Measurements from ENCODE around the gene MIEN1.
A peak's percentile ranks its signal among the peaks of the same experiment; 100 is the strongest.

Gene MIEN1

DNA sequence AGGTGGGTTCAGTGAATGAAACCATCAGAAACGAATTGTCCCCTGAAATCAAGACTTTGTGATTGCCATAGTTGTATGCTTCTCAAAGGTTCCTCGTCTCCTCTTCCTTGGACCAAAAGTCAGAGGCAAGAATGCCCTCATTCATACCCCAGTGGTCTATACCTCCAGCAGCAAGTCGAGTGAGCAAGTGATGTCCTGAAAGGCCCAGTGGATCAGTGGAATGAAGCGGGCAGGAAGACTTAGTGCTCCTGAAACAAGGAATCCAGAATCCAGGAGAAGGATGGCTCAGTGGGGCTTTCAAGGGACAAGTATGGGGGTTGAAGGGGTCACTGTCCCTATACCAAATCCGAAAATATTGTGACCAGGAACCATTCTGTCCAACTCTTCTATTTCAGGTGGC lies 35.7 kb downstream of the MIEN1 start:
- no peaks in the 10 kb centered on the region for H3K36me3 ChIP-seq (ENCODE audit: insufficient read depth, low read length)

DNA sequence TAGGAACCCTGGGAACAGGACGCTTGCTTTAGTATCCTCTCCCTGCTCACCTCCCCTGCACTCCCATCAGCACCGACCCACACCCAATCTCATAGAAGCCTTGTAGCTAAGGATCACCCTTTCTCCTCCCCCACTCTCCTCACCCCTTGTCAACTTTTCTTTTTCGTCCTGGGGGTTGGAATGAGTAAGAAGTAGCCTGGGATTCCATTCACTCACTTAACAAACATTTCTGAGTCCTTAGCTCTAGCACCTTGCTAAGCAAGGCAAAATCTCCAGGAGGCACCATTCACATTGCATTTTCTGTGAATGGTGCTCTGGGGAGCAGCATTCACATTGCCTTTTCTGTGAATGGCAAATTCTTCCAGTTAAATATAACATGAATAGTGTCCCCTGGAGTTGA lies 41.4 kb downstream of the MIEN1 start:
- Histone ChIP-seq H3K9me3 (ENCODE audit: control insufficient read depth, insufficient read depth, low read length) (no peaks in the 10 kb centered on the region), H3K4me1 (ENCODE audit: insufficient read depth, low read length) (0 out of 2 replicates have a peak, but pooled peaks cover 4% of the 10 kb centered on the region), H3K36me3 (ENCODE audit: insufficient read depth, low read length) (no peaks in the 10 kb centered on the region), H3K9ac (ENCODE audit: low read depth, low read length) (peak overlapping the region; percentile 92)

More for the DNA sequence above, 35.7 kb downstream of the MIEN1 start:
- Histone ChIP-seq H3K9ac (ENCODE audit: low read depth, low read length) (no peak overlapping the region), H3K9me3 (ENCODE audit: control insufficient read depth, insufficient read depth, low read length) (no peaks in the 10 kb centered on the region), H3K4me1 (ENCODE audit: insufficient read depth, low read length) (peaks cover 24% of the 10 kb centered on the region)

DNA sequence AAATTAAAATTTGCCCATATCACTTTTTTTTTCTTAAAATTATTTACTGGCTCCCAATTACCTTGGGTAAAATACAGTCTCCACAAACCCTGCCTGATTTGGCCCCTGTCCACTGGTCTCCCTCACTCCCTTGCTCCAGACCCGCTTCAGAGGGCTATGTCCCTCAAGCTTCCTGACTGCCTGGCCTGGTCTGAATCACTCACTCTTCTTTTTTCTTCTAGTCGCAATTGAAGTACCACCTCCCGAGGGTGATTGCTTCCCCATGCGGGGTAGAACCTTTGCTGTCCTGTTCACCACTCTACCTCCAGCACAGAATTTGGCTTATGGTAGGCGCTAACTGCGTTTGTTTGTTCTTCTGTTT lies 41.9 kb downstream of the MIEN1 start:
- H3K4me1 ChIP-seq (ENCODE audit: insufficient read depth, low read length) = 0 out of 2 replicates have a peak, but pooled peaks cover 4% of the 10 kb centered on the region
- no peaks in the 10 kb centered on the region for H3K9me3 ChIP-seq (ENCODE audit: control insufficient read depth, insufficient read depth, low read length)
- H3K9ac ChIP-seq (ENCODE audit: low read depth, low read length) = peak overlapping the region; percentile 92
- H3K36me3 ChIP-seq (ENCODE audit: insufficient read depth, low read length) = no peaks in the 10 kb centered on the region

DNA sequence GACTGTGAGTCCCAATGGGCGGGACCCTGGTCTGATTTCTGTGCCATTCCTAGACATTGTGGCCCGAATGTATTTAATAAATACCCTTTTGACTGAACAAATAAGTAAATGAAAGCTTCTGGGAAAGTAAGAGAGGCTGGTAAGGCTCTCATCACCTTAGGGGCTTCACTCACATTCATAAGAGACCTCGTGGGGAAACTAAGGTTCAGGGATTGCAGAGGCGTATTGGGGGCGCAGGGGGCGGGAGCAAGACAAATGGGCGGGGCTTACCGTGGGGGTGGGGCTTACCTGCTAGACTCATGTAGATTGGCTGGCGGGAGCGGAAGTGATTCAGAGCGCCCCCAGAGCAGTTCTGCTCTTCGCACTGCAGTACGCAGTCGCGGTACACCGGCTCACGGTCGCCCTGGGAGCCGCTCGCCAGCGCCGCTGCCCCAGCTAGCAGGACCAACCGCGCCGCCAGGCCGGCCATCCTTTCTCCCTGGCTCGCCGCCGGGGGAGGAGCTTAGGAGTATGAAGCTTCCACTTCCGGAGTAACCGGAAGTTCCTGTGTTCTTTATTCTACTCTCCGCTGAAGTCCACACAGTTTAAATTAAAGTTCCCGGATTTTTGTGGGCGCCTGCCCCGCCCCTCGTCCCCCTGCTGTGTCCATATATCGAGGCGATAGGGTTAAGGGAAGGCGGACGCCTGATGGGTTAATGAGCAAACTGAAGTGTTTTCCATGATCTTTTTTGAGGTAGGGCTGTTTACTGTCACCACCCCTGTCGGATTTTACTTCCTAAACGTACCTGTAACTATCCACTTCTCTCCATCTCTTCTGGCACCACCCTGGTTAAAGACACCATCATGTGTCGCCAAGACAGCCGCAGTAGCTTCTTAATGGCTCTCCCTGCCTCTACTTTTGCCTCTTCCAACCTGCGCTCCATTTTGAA lies 42.5 kb downstream of the MIEN1 start, which contains the start of gene PGAP3:
Gene PGAP3, minus strand, starts transcription at position 512 of the 929 bp plus-strand sequence. Its CDS starts 43 bp downstream, at position 469.
- 0 out of 2 replicates have a peak, but pooled peaks cover 4% of the 10 kb centered on the region for H3K4me1 ChIP-seq (ENCODE audit: insufficient read depth, low read length)
- peak within 1 kb of the TSS; percentile 92 for H3K9ac ChIP-seq (ENCODE audit: low read depth, low read length)
- H3K9me3 ChIP-seq (ENCODE audit: control insufficient read depth, insufficient read depth, low read length) = no peaks in the 10 kb centered on the region
- H3K36me3 ChIP-seq (ENCODE audit: insufficient read depth, low read length) = no peaks in the 10 kb centered on the region

DNA sequence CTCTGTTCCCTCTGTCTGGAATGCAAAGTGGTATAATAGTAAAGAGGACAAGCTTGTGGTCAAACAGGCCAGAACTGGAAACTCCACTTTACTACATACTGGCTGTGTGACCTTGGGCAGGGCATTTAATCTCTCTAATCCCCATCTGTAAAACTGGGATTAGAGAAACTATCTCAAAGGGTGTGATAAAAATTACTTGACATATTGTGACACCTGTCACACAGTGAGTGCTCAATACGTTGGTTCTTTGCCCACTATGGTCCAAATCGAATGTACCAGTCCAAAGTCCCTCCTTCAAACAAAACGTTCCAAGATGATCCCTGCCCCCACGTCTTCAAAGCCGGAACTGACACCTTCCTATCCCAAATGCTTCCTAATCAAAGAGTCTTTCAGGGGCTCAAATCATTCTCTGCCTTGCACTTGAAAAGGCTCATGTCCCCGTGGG lies 43.2 kb downstream of the MIEN1 start:
- peak overlapping the region; percentile 92 for H3K9ac ChIP-seq (ENCODE audit: low read depth, low read length)
- H3K9me3 ChIP-seq (ENCODE audit: control insufficient read depth, insufficient read depth, low read length) = no peaks in the 10 kb centered on the region
- H3K36me3 ChIP-seq (ENCODE audit: insufficient read depth, low read length) = no peaks in the 10 kb centered on the region
- 0 out of 2 replicates have a peak, but pooled peaks cover 4% of the 10 kb centered on the region for H3K4me1 ChIP-seq (ENCODE audit: insufficient read depth, low read length)

DNA sequence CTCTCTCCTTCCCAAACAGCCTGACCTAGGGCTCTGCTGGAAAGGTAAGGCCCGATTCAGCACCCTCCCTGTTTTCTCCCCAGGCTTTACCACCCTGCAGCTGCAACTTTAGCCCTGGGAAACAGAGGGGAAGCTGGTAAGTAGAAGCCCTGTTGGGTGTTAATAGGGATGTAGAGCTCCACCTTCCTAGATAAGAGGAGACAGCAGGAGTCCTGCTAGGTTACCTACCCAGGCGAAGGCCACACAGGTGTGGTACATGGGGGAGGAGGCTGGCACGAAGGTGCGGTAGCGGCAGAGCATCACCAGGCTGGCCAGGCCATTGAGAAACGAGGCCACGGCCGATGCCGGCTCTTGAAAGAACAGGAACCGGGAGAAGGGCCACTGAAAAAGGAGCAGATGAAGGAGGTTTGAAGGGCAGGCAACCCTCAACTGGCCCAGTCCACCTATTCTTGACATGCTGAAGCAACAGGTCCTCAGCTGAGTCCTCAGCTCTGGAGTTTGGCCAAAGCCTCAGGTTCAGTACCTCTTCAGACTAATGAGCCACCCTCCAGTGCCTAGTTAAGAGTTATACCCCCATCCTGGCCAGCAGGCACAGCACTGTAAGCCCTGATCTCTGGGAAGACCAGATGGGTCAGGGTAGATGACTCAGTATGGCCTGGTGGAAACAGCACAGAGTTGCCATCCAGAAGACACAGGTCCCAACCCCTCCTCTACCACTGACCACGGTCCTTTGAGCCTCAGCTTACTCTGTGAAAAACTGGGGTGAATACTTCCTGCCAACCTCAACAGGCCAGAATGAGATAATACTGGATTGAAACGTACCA lies 45.8 kb downstream of the MIEN1 start:
- Histone ChIP-seq H3K9me3 (ENCODE audit: control insufficient read depth, insufficient read depth, low read length) (no peaks in the 10 kb centered on the region), H3K9ac (ENCODE audit: low read depth, low read length) (no peak overlapping the region), H3K36me3 (ENCODE audit: insufficient read depth, low read length) (no peaks in the 10 kb centered on the region), H3K4me1 (ENCODE audit: insufficient read depth, low read length) (0 out of 2 replicates have a peak, but pooled peaks cover 4% of the 10 kb centered on the region)

DNA sequence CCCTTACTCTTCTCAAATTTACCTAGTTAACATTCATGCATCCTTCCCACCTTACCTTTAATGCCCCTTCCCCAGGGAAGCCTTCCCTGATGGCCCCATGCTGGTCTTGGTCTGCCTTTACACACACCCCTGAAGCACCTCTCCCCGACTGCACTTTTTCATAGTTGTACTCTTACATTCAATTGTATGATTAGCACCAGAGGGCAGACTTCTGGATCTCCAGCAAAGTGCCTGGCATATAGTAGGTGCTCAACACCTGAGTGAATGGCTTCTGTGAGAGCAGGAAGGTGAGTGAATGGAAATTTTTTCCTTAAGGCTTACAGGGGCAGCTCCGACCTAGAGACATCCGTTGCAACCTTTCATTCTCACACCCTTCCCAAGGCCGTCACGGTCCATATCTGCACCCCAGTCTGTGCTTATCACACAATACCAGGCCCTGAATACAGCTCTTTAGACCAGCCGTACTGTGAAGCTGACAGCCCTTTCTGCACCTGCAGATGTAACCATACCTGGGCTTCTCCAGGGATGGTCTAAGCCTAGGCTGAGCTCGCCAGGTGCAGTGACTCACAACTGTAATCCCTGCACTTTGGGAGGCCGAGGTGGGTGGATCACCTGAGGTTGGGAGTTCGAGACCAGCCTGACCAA lies 46.9 kb downstream of the MIEN1 start:
- H3K9ac ChIP-seq (ENCODE audit: low read depth, low read length) = no peak overlapping the region
- H3K9me3 ChIP-seq (ENCODE audit: control insufficient read depth, insufficient read depth, low read length) = no peaks in the 10 kb centered on the region
- no peaks in the 10 kb centered on the region for H3K4me1 ChIP-seq (ENCODE audit: insufficient read depth, low read length)
- no peaks in the 10 kb centered on the region for H3K36me3 ChIP-seq (ENCODE audit: insufficient read depth, low read length)

DNA sequence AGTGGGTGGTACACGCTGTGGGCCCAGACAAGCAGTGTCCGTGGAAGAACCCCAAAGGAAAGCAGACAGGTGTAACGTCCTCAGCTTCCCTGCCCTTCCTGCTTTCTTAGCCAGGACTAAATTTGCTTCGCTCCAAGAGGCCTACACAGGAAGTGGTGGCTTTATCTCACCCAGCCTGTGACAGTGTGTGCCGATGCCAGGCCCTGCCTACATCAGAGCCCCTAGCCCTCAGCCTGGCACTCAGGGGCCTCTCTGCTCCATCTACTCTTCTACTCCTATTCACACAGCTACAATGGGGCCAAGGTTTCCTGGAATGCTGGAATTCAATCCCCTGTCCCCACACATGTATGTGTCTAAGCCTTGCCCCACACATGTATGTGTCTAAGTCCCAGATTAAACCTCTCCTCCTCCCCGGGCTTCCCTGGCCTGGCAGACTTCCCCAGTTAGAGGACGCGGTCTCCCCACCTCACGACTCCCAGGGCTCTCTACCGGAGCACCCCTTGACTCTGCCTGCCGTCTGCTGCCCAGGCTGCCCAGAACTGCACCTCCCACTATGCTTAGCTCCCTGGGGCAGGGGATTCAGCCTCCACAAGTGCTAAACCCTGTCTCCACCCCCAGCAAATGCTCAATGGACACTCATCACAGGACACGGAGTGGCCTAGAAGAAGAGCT lies 50.7 kb downstream of the MIEN1 start:
- no peaks in the 10 kb centered on the region for H3K9me3 ChIP-seq (ENCODE audit: control insufficient read depth, insufficient read depth, low read length)
- H3K4me1 ChIP-seq (ENCODE audit: insufficient read depth, low read length) = no peaks in the 10 kb centered on the region; the same call in 1 of the 2 replicates
- no peaks in the 10 kb centered on the region for H3K36me3 ChIP-seq (ENCODE audit: insufficient read depth, low read length)
- no peak overlapping the region for H3K9ac ChIP-seq (ENCODE audit: low read depth, low read length)

Data from ES-I3 (cell line).